GM18867 (cell line): ENCODE results near the gene CERS6.
"Not testable (repeated sequence)": the region's sequence is repeated elsewhere in the genome, so short reads cannot be mapped to it uniquely, and the experiment has no call there.

Experiments
- ATAC-seq: cut with Tn5 transposase; IDR thresholded peaks from one replicate; pipeline ENCODE4 v1.9.1; 2021; ENCODE audit warnings: mild to moderate bottlenecking, moderate library complexity; ENCODE audit not compliant: unreplicated experiment

CERS6 gene

DNA sequence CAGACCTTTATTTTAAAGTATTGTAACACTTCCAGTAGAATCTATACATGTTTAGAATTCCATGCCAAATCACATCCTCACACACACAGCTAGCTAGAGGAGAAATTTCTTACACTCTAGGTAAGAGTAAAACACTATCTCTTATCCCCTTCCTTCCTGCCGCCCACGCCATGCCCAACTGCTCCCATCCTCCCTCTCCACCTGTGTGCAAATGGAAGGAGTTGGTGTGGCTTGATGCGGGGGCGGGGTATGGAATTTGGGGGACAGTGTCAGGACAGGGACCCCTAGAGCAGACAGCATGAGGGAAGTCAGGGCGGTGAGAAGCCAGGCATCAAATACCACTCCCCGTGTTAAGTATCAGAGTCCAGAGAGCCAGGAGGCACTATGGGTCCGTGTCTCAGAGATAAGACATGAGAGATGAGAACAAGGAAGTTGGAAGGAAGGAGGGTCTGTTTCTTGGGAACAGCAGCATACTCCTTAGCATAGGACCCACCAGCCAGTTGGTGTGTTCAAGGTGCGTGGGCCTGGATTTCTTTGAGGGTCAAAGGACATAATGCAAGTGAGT is 297.8 kb downstream of the CERS6 start:
- ATAC-seq, result no peak

DNA sequence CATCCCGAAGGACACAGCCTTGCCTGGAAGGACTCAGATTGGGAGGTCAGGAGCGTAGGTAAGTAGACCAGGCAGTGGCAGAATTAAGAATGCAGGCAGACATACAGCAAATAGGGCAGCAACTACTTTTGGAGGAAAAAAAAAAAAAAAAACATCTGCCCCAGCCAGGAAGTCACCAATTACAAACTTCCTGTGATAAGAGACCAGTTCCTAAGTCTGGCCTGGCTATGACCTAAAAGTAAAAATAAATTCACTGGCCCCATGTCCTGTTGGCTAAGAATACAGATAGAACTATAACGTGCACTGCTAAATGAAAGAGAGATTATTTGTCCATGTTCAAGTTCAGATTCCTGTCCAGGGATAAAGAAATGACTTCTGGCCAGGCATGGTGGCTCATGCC is 301.2 kb downstream of the CERS6 start:
- no peak for ATAC-seq

DNA sequence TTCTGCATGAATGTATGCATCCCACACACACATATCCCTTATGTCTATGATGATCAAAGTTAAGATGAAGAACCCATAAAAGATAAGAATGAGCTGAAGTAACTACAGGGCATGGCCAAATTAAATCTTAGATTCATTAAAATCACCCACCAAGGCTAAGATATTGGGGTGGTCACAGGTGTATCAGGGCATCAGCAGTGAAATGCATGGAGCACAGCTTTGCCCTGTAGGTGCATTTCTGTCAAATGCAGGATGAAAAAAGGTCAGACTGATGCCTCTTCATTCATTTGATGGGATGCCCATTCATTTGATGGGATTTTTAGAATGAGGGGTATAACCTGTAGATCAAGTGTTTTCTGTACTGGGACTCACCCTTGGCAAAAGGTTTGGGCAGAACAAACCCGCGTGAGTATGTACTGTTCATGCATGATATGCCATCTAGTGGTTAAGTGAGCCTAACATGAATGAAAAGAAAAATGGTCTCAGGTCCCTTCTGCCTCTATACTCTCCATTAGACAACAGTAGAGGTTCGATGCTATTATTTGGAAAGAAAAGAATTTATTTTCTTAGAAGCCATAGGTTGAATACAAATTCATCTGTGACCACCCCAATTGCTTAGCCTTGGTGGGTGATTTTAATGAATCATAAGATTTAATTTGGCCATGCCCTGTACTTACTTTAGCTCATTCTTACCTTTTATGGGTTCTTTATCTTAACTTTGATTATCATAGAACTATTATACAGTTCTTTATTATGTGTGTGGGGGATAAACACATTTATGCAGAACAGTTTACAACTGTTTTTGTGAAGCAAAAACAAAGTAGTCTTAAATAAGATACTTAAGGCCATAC is 303.1 kb downstream of the CERS6 start:
- ATAC-seq, result peak; percentile 91

DNA sequence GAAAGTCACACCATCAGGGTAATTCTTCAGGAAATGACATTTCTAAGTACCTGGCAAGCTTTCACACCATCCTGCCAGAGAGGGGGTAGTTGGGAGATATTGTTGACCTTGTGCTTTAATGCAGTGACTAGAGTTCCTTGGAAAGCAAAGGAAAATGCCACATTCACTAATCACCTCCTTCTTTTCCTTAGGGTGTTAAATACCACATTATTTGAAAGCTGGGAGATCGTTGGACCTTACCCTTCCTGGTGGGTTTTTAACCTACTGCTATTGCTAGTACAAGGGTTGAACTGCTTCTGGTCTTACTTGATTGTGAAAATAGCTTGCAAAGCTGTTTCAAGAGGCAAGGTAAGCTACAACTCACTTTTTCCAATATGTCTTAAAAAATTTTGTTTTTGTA is 309.3 kb downstream of the CERS6 start:
- no peak for ATAC-seq

DNA sequence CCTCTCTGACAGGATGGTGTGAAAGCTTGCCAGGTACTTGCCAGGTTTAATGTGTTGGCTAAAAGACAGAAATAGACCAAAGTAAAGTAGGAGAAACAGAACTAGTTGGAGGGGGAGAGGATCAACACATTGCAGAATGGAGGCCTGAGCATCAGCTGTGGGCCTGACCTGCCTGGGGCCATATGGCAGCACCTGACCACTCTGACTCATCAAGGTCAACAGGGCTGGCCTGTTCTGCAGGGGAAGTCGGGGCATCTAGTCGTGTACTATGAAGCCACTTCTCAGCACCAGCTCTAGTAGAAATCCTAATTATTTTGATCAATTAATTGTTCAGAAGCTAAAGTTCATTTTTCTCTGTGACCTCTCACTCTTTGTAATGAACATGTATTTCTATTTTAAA is 310.5 kb downstream of the CERS6 start:
- ATAC-seq, result no peak

DNA sequence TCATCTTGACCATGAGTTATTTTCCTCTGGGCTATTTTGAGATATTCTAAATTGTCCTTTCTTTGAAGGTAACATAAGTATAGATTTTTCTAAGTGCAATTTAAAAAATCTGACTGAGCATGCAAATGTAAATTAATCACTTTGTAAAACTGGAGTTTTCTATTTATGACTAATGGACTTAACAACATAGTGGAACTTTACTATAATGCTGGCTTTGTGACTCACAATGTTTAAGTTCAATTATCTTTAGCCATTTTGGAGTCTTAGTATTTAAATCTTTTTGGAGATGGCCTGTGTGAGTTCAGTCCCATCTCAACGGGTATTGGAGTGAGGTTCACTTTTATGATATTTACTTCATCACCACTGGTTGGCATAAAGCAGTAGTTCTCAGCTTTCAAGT is 311.2 kb downstream of the CERS6 start:
- no peak for ATAC-seq

DNA sequence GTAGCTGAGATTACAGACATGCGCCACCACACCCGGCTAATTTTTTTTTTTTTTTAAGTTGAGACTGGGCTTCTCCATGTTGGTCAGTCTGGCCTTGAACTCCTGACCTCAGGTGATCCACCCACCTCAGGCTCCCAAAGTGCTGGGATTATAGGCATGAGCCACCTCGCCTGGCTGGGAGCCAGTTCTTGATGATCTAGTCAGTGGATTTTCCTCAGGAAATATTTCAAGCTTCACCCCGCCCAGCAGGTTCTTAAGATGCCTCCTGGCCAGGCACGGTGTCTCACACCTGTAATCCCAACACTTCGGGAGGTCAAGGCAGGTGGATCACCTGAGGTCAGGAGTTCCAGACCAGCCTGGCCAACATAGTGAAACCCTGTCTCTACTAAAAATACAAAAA is 312.3 kb downstream of the CERS6 start:
- ATAC-seq, result not testable (repeated sequence)

DNA sequence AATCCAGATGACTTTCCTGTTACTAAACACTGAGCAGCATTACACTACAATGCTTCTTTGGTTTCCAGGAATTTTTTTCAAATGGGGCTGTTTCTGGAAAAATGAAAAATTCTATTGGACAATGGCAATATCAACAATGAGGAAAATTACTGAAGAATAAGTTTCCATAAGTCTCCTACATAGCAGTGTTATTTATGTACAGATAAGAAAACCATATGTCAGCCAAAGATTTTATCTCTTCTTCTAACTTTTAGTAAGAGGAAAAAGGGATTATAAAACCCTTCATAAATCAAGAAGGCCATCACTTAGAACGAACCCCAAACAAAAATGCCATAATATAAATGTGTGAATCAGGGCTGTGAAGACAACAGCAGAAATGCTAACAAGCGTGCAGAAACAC is 314.7 kb downstream of the CERS6 start:
- ATAC-seq, result no peak

DNA sequence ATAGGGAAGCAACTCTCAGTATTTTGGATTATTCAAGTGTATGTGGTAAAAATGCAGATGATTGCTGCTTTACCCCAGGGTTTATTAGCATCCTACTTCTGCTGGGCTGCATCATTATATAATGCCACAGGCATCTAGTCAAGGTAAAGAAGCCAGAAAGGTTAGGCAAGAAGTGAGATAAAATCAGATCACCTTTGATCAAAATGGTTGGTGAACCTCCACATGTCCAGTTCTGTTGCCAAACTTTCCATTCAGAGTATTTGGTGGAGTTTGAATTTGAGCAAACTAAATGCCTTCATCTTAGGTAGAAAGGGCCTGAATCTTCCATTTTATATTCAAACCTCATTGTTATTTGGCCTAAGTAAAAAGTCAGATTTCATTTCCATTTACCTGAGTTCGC is 316.6 kb downstream of the CERS6 start:
- ATAC-seq, result no peak

DNA sequence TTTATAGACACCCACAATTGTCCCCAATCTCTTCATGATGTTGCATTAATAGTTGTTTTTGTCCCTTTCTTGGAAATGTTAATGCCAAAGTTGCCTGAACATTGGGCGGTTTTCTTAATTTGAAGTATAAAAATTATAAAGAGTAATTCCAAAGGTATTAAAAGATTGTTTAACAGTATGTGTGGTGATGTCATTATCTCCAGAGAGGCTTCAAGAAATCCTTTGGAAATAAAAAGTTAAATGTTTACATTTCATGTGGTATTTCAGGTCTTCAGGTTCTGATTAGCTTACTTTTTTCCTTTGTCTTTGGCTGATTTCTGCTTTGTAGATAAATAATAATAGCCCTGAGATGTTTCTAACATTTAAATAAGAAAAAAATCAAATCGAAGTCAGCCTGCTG is 317.1 kb downstream of the CERS6 start:
- ATAC-seq, result no peak

DNA sequence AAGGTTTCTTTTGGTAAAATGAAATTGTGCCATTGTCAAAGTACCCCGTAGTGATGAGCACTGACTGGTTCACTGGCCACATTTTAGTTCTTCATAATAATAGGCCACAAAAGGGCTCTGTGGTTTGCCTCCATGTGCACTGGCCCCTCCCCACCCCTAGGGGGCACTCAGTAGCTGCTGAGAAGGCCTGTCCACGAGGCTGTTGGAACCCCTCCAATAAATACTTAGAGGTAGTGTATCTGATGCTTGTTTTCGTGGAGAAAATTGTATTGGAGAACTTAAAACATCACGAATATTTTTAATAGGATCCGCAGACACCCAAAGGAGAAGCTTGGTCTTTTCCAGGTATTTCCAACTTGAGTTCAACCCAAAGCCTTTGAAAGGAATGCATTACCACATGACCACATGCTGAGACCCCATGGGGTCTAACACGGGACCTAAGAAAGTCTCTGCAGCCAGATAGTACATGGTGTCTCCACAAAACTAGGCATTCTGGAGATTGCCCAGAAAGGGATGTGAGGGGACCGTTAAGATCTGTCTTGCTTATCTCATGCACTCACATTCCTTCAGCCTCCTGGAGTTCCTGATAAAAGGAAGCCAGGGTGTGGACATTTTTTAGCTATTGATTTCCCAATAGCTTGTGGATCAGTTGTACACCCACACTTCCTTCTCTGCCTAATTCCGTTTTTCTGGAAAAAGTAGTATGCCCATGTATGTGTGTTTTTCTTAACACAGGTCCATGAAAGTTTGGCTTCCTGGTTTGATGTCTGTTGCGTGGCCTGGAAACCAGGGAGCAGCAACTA is 317.8 kb downstream of the CERS6 start:
- ATAC-seq, result peak; percentile 87

DNA sequence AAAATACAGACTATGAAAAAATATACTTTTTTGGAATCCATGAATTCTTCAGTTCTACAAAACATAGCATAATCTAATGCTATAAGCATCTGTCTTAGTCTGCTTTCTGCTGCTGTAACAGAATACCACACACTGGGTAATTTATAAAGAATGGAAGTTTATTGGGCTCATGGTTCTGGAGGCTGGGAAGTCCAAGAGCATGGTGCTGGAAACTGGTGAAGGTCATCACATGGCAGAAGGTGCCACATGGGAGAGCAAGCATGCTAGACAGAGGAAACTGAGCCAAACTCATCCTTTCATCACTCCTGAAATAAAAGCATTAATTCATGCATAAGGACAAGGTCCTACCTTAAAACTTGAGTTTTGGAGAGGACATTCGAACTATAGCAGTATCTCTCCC is 319.8 kb downstream of the CERS6 start:
- ATAC-seq, result no peak

DNA sequence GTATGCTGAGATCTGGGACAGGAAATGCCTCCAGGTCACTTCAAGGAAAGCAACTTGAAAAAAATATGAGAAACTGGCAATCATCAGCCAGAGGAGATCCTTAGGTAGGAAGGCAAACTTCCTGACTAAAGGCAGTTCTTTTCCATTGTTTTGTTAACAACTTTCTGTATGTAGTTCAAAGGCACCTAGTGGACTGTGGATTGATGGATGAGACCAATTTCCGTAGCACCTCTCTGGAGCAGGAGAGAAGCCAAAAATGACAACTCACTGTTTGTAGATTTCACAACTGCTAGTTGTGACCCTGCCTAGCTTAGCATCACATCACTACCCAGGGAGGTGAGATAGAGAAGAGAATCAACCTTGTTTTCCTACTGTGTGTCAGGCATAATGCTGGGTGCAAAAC is 324.6 kb downstream of the CERS6 start:
- no peak for ATAC-seq

DNA sequence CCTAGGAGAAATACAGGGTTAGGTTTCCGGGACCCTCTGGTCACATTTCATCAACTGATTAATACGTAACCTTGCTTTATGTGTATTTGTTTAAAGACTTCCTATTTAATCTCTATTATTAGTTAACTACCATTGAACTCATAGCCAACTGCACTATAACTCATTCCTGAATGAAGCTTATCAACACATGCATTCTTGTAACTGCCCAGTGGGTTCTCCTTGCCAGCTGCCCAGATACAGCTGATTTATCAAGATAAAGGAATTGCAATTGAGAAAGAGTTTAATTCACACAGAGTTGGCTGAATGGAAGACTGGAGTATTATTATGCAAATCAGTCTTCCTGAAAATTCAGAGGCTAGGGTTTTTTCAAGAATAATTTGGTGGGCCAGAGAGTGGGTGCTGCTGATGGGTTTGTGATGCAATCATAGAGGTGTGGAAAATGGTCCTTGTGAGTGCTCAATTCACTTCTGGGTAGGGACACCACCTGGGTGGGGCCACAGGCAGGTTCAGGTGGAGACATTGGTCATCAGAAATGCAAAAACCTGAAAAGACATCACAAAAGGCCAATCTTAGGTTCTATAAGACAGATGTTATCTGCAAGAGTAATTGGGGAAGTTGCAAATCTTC is 325.2 kb downstream of the CERS6 start:
- no peak for ATAC-seq

DNA sequence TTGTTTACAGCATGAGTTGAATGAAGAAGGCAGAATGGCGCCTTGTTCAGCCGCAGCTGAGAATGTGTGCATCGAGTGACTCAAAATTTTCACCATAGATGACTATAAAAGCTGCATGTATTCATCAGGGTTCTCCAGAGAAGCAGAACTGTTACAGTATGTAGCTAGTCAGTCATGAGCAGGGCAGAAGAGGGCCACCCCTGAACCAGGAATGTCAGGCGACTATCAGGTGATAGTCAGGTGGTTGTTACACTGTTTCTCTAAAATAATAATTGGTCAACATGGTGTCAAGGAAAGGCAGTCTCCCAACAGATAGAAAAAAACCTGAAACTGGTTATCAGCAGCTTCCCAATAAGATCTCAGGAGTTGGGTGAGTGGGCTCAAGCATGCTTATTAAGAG is 326.2 kb downstream of the CERS6 start:
- no peak for ATAC-seq

DNA sequence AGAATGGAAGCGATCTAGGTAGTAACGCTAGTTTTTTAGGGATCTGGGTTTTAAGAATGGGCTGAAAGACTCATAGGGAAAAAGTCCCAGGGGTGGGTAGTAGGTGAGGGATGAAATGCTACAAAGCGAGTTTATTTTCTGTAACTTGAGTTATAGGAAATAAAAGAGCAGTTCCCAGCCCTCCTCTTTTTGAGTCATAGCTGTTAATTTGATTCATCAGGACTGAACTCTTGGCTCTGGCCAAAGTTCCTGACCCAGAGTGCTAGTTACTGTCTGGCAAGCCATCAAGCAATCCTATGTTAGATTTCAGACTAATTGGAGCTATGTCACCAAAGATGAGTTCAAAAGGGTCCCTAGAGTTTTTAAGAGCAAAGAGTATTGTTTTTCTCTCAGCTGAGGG is 328.9 kb downstream of the CERS6 start:
- ATAC-seq, result no peak

DNA sequence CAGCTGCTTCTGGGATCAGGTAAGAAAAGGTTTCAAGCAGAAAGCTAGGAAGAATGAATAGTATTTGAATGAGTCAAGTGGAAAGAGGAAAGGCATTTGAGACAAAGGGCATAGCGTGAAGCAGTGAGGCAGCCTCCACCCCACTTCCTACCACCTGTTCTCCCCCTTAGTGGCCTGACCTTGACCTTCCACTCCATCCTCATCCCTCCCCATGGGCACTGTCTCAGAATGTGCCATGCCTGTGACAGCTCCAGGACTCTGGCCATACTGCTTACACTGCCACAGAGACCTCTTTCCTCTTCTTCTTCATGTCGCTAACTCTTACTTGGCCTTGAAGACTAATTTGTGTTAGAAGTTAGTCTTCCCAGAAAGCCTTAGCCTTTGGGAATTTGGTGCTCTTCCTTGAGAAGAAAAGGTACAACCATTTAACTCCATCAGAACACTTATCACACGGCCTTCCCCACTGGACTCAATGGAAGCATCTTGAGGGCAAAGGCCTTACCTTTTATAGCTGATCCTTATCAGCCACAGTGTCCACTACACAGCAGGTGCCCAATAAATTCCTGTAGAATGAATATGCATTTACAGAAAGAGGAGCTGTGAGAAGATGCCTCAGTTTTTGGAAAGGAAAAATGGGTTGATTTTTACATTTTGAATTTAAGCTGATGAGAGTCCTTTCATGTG is 331.2 kb downstream of the CERS6 start:
- ATAC-seq, result no peak

DNA sequence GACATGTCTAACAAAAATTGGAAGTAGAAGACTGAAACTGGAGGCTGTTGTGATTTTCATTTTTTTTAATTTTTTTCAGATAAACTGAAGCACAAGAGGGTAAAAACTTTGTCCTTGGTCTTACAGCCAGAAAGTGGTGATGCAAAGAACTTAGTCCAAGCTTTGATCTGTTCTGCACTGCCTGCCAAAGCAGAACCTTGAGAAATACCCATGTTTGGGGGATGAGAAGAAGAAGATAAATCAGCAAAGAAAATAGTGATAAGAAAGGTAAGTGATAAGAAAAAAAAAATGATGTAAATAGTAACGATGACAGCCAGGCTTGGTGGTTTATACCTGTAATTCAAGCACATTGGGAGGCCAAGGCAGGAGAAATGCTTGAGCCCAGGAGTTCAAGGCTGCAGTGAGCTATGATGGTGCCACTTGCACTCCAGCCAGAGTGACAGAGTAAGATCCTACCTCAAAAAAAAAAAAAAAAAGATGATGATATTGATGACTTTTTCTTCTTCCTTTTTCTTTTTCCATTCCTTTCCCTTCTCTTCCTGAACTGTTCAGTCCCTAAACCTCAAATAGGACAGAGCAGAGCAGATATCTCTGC is 331.8 kb downstream of the CERS6 start:
- ATAC-seq, result no peak

DNA sequence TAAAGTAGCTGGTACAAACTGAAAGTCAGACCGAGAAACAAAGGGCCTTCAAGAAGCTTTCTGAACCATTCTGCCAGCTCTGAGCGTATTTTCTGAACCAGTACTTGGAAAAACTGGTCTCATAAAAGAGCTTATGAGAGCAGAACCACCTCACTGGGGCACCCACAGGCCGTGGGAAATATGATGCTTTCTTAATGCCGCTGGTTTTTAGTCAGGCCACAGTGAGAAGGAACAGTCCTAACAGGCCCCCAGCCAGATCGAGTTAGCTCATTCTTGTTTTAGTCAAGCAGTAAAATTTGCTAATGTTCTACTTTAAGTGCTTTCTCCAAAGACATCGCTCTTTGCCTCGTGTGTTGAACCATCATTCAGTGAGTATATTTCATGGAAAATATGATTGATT is 333.7 kb downstream of the CERS6 start:
- no peak for ATAC-seq

DNA sequence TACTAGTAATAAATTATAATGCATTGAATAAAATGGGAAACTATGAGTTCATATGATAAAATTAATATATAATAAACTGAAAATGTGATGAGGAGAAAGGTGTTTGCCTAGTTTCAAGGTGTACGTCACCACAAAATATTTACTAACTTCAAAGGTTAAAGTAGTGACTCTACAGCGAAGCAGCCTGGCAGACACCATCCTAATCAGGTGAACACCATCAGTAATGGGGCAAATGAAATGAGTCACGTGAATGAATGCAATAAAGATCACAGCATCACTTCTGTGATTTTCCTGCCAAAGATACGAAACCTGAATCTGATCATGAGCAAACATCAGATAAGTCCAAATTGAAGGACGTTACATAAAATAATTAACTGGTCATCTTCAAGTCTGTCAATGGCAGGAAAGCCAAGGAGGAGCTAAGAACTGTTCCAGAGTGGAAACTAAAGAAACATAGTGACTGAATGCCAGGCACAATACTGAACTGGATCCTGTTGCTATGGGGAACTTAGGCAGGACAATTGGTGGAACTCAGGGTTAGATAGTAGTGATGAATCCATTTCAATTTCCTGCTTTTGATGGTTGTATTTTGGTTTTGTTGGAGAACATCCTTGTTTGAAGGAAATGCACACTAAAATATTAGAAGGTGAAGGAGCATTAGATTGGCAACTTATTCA is 334.3 kb downstream of the CERS6 start:
- ATAC-seq, result no peak
